ENCODE data around the gene SLC44A3.

- TF ChIP-seq CTCF (conservative IDR thresholded peaks at IDR 0.05 in 1 of 2, IDR thresholded peaks at IDR 0.05 in 1 of 2; ENCODE audit: low read depth in 1 of 2, low read length in 2 of 2) (no peak), EZH2 (IDR thresholded peaks at IDR 0.05; ENCODE audit: low read length, missing control alignments) (no peak)
Measured at GRCh38 chr1:94819238-94819944, 766 bp upstream of the SLC44A3 start.
